ENCODE data around the gene LARGE1. TPM values are rescaled to one million over a fixed set of nuclear protein-coding genes. Genes with fewer than 3 reads are reported as not detected.

Gene LARGE1
- total and polyA plus RNA-seq, 2 of the 13 experiments (the other 11 are each of a cell fraction or from before 2014, with no cell fraction given), result 8.4 to 11.0 TPM

- TF ChIP-seq HINFP (CRISPR knock-in tag; IDR thresholded peaks at IDR 0.05; ENCODE audit: low read depth) (no peak), FOXM1 (CRISPR knock-in tag; IDR thresholded peaks at IDR 0.05) (no peak), ZIK1 (CRISPR knock-in tag; IDR thresholded peaks at IDR 0.05; ENCODE audit: borderline replicate concordance, low read depth) (no peak), ZNF572 (CRISPR knock-in tag; IDR thresholded peaks at IDR 0.05) (no peak), TCF7 (IDR thresholded peaks at IDR 0.05; ENCODE audit: low read depth) (no peak; the same call in 1 of the 2 replicates), PAX8 (CRISPR knock-in tag; IDR thresholded peaks at IDR 0.05; ENCODE audit: borderline replicate concordance) (no peak), FOSL1 (CRISPR knock-in tag; IDR thresholded peaks at IDR 0.05; ENCODE audit: borderline replicate concordance) (no peak), SOX6 (IDR thresholded peaks at IDR 0.05) (no peak), SOX6 (CRISPR knock-in tag; IDR thresholded peaks at IDR 0.05) (peak; percentile 79), ZNF674 (CRISPR knock-in tag; IDR thresholded peaks at IDR 0.05; ENCODE audit: low read depth) (no peak), ZFX (CRISPR knock-in tag; IDR thresholded peaks at IDR 0.05; ENCODE audit: low read depth) (no peak), ZNF256 (CRISPR knock-in tag; conservative IDR thresholded peaks at IDR 0.05) (no peak), BRCA1 (CRISPR knock-in tag; IDR thresholded peaks at IDR 0.05) (no peak), AGO1 (IDR thresholded peaks at IDR 0.05; ENCODE audit: low read depth, low read length, poor library complexity, severe bottlenecking) (no peak), ZNF615 (CRISPR knock-in tag; IDR thresholded peaks at IDR 0.05; ENCODE audit: borderline replicate concordance) (no peak), TRAFD1 (CRISPR knock-in tag; IDR thresholded peaks at IDR 0.05; ENCODE audit: borderline replicate concordance) (no peak), PHB2 (IDR thresholded peaks at IDR 0.05; ENCODE audit: partially characterized antibody) (no peak), ZBTB42 (CRISPR knock-in tag; IDR thresholded peaks at IDR 0.05) (no peak), IKZF5 (CRISPR knock-in tag; IDR thresholded peaks at IDR 0.05) (peak; percentile 60; the same call in 1 of the 2 replicates)
- TF ChIP-seq, protein P1, sequence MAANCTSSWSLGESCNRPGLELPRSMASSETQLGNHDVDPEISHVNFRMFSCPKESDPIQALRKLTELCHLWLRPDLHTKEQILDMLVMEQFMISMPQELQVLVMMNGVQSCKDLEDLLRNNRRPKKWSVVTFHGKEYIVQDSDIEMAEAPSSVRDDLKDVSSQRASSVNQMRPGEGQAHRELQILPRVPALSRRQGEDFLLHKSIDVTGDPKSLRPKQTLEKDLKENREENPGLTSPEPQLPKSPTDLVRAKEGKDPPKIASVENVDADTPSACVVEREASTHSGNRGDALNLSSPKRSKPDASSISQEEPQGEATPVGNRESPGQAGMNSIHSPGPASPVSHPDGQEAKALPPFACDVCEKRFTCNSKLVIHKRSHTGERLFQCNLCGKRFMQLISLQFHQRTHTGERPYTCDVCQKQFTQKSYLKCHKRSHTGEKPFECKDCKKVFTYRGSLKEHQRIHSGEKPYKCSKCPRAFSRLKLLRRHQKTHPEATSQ (CRISPR knock-in tag; IDR thresholded peaks at IDR 0.05; ENCODE audit: borderline replicate concordance), result no peak
- TF ChIP-seq, protein P2, sequence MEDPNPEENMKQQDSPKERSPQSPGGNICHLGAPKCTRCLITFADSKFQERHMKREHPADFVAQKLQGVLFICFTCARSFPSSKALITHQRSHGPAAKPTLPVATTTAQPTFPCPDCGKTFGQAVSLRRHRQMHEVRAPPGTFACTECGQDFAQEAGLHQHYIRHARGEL (CRISPR knock-in tag; IDR thresholded peaks at IDR 0.05), result no peak
- TF ChIP-seq, protein P3, sequence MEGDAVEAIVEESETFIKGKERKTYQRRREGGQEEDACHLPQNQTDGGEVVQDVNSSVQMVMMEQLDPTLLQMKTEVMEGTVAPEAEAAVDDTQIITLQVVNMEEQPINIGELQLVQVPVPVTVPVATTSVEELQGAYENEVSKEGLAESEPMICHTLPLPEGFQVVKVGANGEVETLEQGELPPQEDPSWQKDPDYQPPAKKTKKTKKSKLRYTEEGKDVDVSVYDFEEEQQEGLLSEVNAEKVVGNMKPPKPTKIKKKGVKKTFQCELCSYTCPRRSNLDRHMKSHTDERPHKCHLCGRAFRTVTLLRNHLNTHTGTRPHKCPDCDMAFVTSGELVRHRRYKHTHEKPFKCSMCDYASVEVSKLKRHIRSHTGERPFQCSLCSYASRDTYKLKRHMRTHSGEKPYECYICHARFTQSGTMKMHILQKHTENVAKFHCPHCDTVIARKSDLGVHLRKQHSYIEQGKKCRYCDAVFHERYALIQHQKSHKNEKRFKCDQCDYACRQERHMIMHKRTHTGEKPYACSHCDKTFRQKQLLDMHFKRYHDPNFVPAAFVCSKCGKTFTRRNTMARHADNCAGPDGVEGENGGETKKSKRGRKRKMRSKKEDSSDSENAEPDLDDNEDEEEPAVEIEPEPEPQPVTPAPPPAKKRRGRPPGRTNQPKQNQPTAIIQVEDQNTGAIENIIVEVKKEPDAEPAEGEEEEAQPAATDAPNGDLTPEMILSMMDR (CRISPR knock-in tag; IDR thresholded peaks at IDR 0.05), result peak; percentile 29
- TF ChIP-seq, protein P4, sequence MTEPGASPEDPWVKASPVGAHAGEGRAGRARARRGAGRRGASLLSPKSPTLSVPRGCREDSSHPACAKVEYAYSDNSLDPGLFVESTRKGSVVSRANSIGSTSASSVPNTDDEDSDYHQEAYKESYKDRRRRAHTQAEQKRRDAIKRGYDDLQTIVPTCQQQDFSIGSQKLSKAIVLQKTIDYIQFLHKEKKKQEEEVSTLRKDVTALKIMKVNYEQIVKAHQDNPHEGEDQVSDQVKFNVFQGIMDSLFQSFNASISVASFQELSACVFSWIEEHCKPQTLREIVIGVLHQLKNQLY (CRISPR knock-in tag; IDR thresholded peaks at IDR 0.05), result no peak
These were observed 409.8 kb downstream of the LARGE1 start (continued) for GRCh38 chr22:33510429-33510904.
